HepG2 (cell line): ENCODE data around the gene PRM2. TPM values are rescaled to one million over a fixed set of nuclear protein-coding genes. Genes with fewer than 3 reads are reported as not detected.

Source experiments
- DNMT1 ChIP-seq: sonication (generic); formaldehyde crosslinking; IDR thresholded peaks from 2 replicates; pipeline ENCODE4 v1.5.1; 2020; ENCODE audit warnings: mild to moderate bottlenecking, missing genetic modification reagents
- HNRNPH1 ChIP-seq: fragments of 200-400 bp; formaldehyde crosslinking; optimal IDR thresholded peaks from 2 replicates; pipeline ENCODE3; 2017; ENCODE audit warnings: mild to moderate bottlenecking, low read depth, low read length
- KAT8 ChIP-seq: IDR thresholded peaks from 2 replicates; pipeline ENCODE4 v1.6.1; 2016; ENCODE audit warnings: missing genetic modification reagents, missing compliant biosample characterization
- NCOR1 ChIP-seq: fragments of 200-600 bp; sonication (generic); IDR thresholded peaks from 2 replicates; pipeline ENCODE4 v1.7.0; 2017; ENCODE audit warnings: antibody characterized with exemption, low read length, borderline replicate concordance
- SP4 ChIP-seq: sonication (generic); formaldehyde crosslinking; IDR thresholded peaks from 2 replicates; pipeline ENCODE4 v1.8.1; 2023; ENCODE audit warnings: mild to moderate bottlenecking, missing genetic modification reagents
- SRY ChIP-seq: sonication (generic); formaldehyde crosslinking; IDR thresholded peaks from 2 replicates; pipeline ENCODE4 v1.8.0; 2022; ENCODE audit warnings: mild to moderate bottlenecking, missing genetic modification reagents
- THAP9 ChIP-seq: sonication (generic); formaldehyde crosslinking; IDR thresholded peaks from 2 replicates; pipeline ENCODE4; 2020; ENCODE audit warnings: missing genetic modification reagents, mild to moderate bottlenecking, borderline replicate concordance
- TMF1 ChIP-seq: sonication (generic); formaldehyde crosslinking; IDR thresholded peaks from 2 replicates; pipeline ENCODE4 v1.8.1; 2022; ENCODE audit warnings: low read depth, missing genetic modification reagents
- ZBTB49 ChIP-seq: sonication (generic); formaldehyde crosslinking; IDR thresholded peaks from 2 replicates; pipeline ENCODE4 v1.4.0; 2020; ENCODE audit warnings: missing genetic modification reagents, borderline replicate concordance
- ZNF136 ChIP-seq: sonication (generic); formaldehyde crosslinking; IDR thresholded peaks from 2 replicates; pipeline ENCODE4 v1.8.1; 2022; ENCODE audit warnings: low read depth, mild to moderate bottlenecking, moderate library complexity, missing genetic modification reagents
- ZNF234 ChIP-seq: sonication (generic); formaldehyde crosslinking; conservative IDR thresholded peaks from 2 replicates; pipeline ENCODE4 v1.5.1; 2020; ENCODE audit warnings: mild to moderate bottlenecking, missing genetic modification reagents
- ZNF296 ChIP-seq: sonication (generic); formaldehyde crosslinking; conservative IDR thresholded peaks from 2 replicates; pipeline ENCODE4 v1.5.0; 2020; ENCODE audit warnings: mild to moderate bottlenecking, missing genetic modification reagents
- ZNF326 ChIP-seq: sonication (generic); formaldehyde crosslinking; IDR thresholded peaks from 2 replicates; pipeline ENCODE4 v1.4.0; 2020; ENCODE audit warnings: missing genetic modification reagents, borderline replicate concordance
- polyA plus RNA-seq, 8 experiments: library from polyadenylated mRNA; depleted of rRNA in 3 of 8; stranded (reverse) in 7 of 8; unstranded in 1 of 8; fragments of >200 nt; fragmentation: Illumina TruSeq in 4 of 8; extraction: Trizol in 4 of 8; gene quantifications; 2 replicates each; pipeline versions ENCODE4 v1.2.1 to v1.2.3, GENCODE V29; 2011 to 2016; ENCODE audit warnings: low read depth in 4 of 8, missing spikeins in 1 of 8, mixed read lengths in 1 of 8; ENCODE audit not compliant: insufficient read depth in 1 of 8
- total RNA-seq, 5 experiments: library from RNA; depleted of rRNA; stranded (reverse); fragments of >200 nt; fragmentation: Illumina TruSeq; extraction: Trizol; gene quantifications; 2 replicates each; pipeline ENCODE4 v1.2.3, GENCODE V29; 2016; ENCODE audit warnings: low read depth in 1 of 5
- TF ChIP-seq, protein P1 (sequence below): sonication (generic); formaldehyde crosslinking; IDR thresholded peaks from 2 replicates; pipeline ENCODE4 v1.5.1; 2020; ENCODE audit warnings: mild to moderate bottlenecking, missing genetic modification reagents, borderline replicate concordance
- TF ChIP-seq, protein P2 (sequence below): sonication (generic); formaldehyde crosslinking; IDR thresholded peaks from 2 replicates; pipeline ENCODE4 v1.4.0; 2020; ENCODE audit warnings: missing genetic modification reagents; ENCODE audit errors: not compliant biosample characterization
- TF ChIP-seq, protein P3 (sequence below): sonication (generic); formaldehyde crosslinking; IDR thresholded peaks from 2 replicates; pipeline ENCODE4 v1.4.0; 2020; ENCODE audit warnings: missing genetic modification reagents, mild to moderate bottlenecking, borderline replicate concordance

The PRM2 gene
- total and polyA plus RNA-seq, 2 of the 13 experiments (the other 11 are each of a cell fraction or from before 2014, with no cell fraction given) = 0.54 TPM; not detected in 1

- TF ChIP-seq, protein P1, sequence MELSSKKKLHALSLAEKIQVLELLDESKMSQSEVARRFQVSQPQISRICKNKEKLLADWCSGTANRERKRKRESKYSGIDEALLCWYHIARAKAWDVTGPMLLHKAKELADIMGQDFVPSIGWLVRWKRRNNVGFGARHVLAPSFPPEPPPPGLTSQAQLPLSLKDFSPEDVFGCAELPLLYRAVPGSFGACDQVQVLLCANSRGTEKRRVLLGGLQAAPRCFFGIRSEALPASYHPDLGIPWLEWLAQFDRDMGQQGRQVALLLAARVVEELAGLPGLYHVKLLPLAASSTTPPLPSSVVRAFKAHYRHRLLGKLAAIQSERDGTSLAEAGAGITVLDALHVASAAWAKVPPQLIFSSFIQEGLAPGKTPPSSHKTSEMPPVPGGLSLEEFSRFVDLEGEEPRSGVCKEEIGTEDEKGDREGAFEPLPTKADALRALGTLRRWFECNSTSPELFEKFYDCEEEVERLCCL (CRISPR knock-in tag) = 0 out of 2 replicates have a peak, but pooled peaks have one; percentile 37
- TF ChIP-seq HNRNPH1 (peak; percentile 74), KAT8 (CRISPR knock-in tag) (no peak), ZBTB49 (peak; percentile 36; the same call in 1 of the 2 replicates), DNMT1 (CRISPR knock-in tag) (peak; percentile 69; the same call in 1 of the 2 replicates), ZNF234 (no peak), THAP9 (CRISPR knock-in tag) (peak; percentile 53; the same call in 1 of the 2 replicates), ZNF136 (CRISPR knock-in tag) (0 out of 2 replicates have a peak, but pooled peaks have one; percentile 8), SRY (peak; percentile 51; the same call in 1 of the 2 replicates), TMF1 (CRISPR knock-in tag) (no peak), ZNF326 (CRISPR knock-in tag) (no peak), SP4 (no peak; the same call in 1 of the 2 replicates), ZNF296 (CRISPR knock-in tag) (0 out of 2 replicates have a peak, but pooled peaks have one; percentile 13), NCOR1 (no peak)
- TF ChIP-seq, protein P2, sequence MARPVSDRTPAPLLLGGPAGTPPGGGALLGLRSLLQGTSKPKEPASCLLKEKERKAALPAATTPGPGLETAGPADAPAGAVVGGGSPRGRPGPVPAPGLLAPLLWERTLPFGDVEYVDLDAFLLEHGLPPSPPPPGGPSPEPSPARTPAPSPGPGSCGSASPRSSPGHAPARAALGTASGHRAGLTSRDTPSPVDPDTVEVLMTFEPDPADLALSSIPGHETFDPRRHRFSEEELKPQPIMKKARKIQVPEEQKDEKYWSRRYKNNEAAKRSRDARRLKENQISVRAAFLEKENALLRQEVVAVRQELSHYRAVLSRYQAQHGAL (CRISPR knock-in tag) = no peak
- TF ChIP-seq, protein P3, sequence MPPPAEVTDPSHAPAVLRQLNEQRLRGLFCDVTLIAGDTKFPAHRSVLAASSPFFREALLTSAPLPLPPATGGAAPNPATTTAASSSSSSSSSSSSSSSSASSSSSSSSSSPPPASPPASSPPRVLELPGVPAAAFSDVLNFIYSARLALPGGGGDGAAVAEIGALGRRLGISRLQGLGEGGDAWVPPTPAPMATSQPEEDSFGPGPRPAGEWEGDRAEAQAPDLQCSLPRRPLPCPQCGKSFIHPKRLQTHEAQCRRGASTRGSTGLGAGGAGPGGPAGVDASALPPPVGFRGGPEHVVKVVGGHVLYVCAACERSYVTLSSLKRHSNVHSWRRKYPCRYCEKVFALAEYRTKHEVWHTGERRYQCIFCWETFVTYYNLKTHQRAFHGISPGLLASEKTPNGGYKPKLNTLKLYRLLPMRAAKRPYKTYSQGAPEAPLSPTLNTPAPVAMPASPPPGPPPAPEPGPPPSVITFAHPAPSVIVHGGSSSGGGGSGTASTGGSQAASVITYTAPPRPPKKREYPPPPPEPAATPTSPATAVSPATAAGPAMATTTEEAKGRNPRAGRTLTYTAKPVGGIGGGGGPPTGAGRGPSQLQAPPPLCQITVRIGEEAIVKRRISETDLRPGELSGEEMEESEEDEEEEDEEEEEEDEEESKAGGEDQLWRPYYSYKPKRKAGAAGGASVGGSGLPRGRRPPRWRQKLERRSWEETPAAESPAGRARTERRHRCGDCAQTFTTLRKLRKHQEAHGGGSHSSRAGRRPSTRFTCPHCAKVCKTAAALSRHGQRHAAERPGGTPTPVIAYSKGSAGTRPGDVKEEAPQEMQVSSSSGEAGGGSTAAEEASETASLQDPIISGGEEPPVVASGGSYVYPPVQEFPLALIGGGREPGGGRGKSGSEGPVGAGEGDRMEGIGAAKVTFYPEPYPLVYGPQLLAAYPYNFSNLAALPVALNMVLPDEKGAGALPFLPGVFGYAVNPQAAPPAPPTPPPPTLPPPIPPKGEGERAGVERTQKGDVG (CRISPR knock-in tag) = peak; percentile 58; the same call in 1 of the 2 replicates
Measured at GRCh38 chr16:11251525-11252481, 24.5 kb downstream of the PRM2 start (continued).
